Measurements from ENCODE around the gene NANS.
"Not testable (repeated sequence)": the region's sequence is repeated elsewhere in the genome, so short reads cannot be mapped to it uniquely, and the experiment has no call there.

DNA sequence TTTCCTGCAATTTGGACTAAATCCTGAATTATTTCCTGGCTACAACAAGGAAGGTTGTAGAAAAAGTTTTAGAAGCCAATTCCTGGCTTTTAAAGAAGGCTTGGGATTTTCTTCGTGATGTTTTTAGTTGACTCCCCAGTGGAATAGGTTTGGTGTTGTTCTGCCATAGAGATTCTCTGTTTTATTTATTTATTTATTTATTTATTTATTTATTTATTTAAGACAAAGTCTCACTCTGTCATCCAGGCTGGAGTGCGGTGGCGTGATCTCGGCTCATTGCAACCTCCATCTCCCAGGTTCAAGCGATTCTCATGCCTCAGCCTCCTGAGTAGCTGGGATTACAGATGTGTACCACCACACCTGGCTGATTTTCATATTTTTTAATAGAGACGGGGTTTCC is 60.6 kb downstream of the NANS start:
- TF ChIP-seq EZH2 (IDR thresholded peaks at IDR 0.05); FOXP2 (optimal IDR thresholded peaks at IDR 0.05; ENCODE audit: control extremely low read depth, extremely low read length, insufficient read depth): not testable (repeated sequence)
